CD8-positive, alpha-beta memory T cell (primary cell): ENCODE measurements around the gene FDX2. TPM values are rescaled to one million over a fixed set of nuclear protein-coding genes. Genes with fewer than 3 reads are reported as not detected.
"Not testable (repeated sequence)": the region's sequence is repeated elsewhere in the genome, so short reads cannot be mapped to it uniquely, and the experiment has no call there.

Experiments used
- CTCF ChIA-PET: fragments of 350-600 bp; sonication (Branson Sonifier 250); formaldehyde crosslinking; loops from one replicate; lab custom pipeline; 2021; ENCODE audit warnings: antibody characterized with exemption; lab: Charles Lee
- POLR2A ChIA-PET: fragments of 350-600 bp; sonication (Branson Sonifier 250); formaldehyde crosslinking; loops from one replicate; lab custom pipeline; 2021; ENCODE audit warnings: antibody characterized with exemption; lab: Charles Lee
- DNase-seq, 5 donors: peaks; one replicate each; pipeline versions ENCODE4 v3.0.0 to v3.0.0-alpha.2; 2020 to 2022; ENCODE audit warnings: mixed read lengths in 1 of 5
- H3K27ac ChIP-seq: one replicate; pipeline ENCODE4 v1.7.0; 2013; ENCODE audit warnings: low read depth, mild to moderate bottlenecking, low read length, moderate library complexity
- H3K27me3 ChIP-seq: 2 replicates; pipeline ENCODE4 v1.7.0; 2013; ENCODE audit warnings: low read length, mild to moderate bottlenecking; ENCODE audit not compliant: insufficient read depth, poor library complexity, severe bottlenecking
- H3K36me3 ChIP-seq: 2 replicates; pipeline ENCODE4 v1.7.0; 2013; ENCODE audit warnings: mild to moderate bottlenecking, low read length, moderate library complexity; ENCODE audit not compliant: insufficient read depth
- H3K4me1 ChIP-seq: 2 replicates; pipeline ENCODE4 v1.7.0; 2013; ENCODE audit warnings: mild to moderate bottlenecking, low read length, moderate library complexity; ENCODE audit not compliant: insufficient read depth
- H3K4me3 ChIP-seq: 2 replicates; pipeline ENCODE4 v1.7.0; 2013; ENCODE audit warnings: mild to moderate bottlenecking, low read length
- H3K9me3 ChIP-seq: 2 replicates; pipeline ENCODE4 v1.7.0; 2013; ENCODE audit warnings: mild to moderate bottlenecking, low read length
- H3K27ac Mint-ChIP-seq, 8 donors: one replicate each; pipeline ENCODE4 v1.8.0; 2020 to 2021; ENCODE audit warnings: mixed read lengths in 8 of 8, mild to moderate bottlenecking in 6 of 8, inconsistent platforms in 3 of 8, moderate library complexity in 3 of 8
- H3K27me3 Mint-ChIP-seq, 2 donors: one replicate each; pipeline ENCODE4 v1.8.0; 2020 to 2021; ENCODE audit warnings: mixed read lengths in 2 of 2, mild to moderate bottlenecking in 1 of 2, moderate library complexity in 1 of 2
- H3K36me3 Mint-ChIP-seq, 3 donors: one replicate each; pipeline ENCODE4 v1.8.0; 2020 to 2021; ENCODE audit warnings: mixed read lengths in 3 of 3, inconsistent platforms in 1 of 3, mild to moderate bottlenecking in 1 of 3
- H3K4me1 Mint-ChIP-seq, 3 donors: one replicate each; pipeline ENCODE4 v1.8.0; 2020 to 2021; ENCODE audit warnings: mixed read lengths in 3 of 3, inconsistent platforms in 1 of 3, mild to moderate bottlenecking in 1 of 3
- H3K4me3 Mint-ChIP-seq, 7 donors: one replicate each; pipeline ENCODE4 v1.8.0; 2020 to 2021; ENCODE audit warnings: mixed read lengths in 7 of 7, mild to moderate bottlenecking in 6 of 7, moderate library complexity in 4 of 7, inconsistent platforms in 2 of 7
- H3K9me3 Mint-ChIP-seq, 5 donors: one replicate each; pipeline ENCODE4 v1.8.0; 2020 to 2022; ENCODE audit warnings: mixed read lengths in 5 of 5, mild to moderate bottlenecking in 3 of 5, moderate library complexity in 2 of 5, inconsistent platforms in 1 of 5
- polyA plus RNA-seq: library from polyadenylated mRNA; unstranded; fragments of 300-500 nt; fragmentation: Illumina TruSeq; gene quantifications from one replicate; pipeline ENCODE4 v1.2.3, GENCODE V29; 2021
- total RNA-seq, 2 experiments: library from RNA; stranded (reverse); gene quantifications; one replicate each; pipeline ENCODE4 v1.2.3, GENCODE V29; 2021

The FDX2 gene
- total and polyA plus RNA-seq, 3 experiments from 2014 or later: 16.1 to 30.0 (median 29.6) TPM

GRCh38 chr19:10338940-10339339 is 23.1 kb upstream of the FDX2 start:
- Histone ChIP-seq H3K27ac (peak overlapping the region; percentile 53), H3K36me3 (peaks cover 6% of the 10 kb centered on the region), H3K4me1 (peaks cover 32% of the 10 kb centered on the region), H3K9me3 (no peaks in the 10 kb centered on the region), H3K27me3 (no peaks in the 10 kb centered on the region), H3K4me3 (peak overlapping the region; percentile 82)
- DNase-seq: no peak
- H3K4me1 Mint-ChIP-seq: peaks cover 24 to 40% (median 24%) of the 10 kb centered on the region in 3 donors
- no peaks in the 10 kb centered on the region for H3K27me3 Mint-ChIP-seq
- H3K27ac Mint-ChIP-seq: peak overlapping the region; percentile 71 to 99 (median 95)
- H3K36me3 Mint-ChIP-seq: peaks cover 0 to 26% (median 0%) of the 10 kb centered on the region in 3 donors
- H3K4me3 Mint-ChIP-seq: peak overlapping the region; percentile 90 to 98 (median 97)
- POLR2A ChIA-PET: no interaction called here
- CTCF ChIA-PET: interaction anchor here (1.4 to 1.9 kb wide), 2 partner anchors 52 to 80 kb away, joined by 4 to 5 read pairs; no protein-coding TSS in a partner anchor
- no peaks in the 10 kb centered on the region for H3K9me3 Mint-ChIP-seq

DNA sequence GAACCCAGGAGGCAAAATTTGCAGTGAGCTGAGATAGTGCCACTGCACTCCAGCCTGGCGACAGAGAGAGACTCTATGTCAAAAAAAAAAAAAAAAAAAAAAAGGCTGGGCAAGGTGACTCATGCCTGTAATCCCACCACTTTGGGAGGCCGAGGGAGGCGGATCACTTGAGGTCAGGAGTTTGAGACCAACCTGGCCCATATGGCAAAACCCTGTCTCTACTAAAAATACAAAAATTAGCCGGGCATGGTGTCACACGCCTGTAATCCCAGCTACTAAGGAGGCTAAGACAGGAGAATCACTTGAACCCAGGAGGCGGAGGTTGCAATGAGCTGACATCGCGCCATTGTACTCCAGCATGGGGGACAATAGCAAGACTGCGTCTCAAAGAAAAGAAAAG is 20.9 kb upstream of the FDX2 start:
- H3K27me3 Mint-ChIP-seq, DNase-seq, H3K27ac ChIP-seq, H3K36me3 ChIP-seq, H3K27me3 ChIP-seq, H3K4me3 ChIP-seq, H3K9me3 ChIP-seq, H3K9me3 Mint-ChIP-seq: not testable (repeated sequence)
- H3K4me1 Mint-ChIP-seq: peaks cover 37 to 62% (median 42%) of the 10 kb centered on the region in 3 donors
- peak overlapping the region in 1 of 8 donors; percentile 58 for H3K27ac Mint-ChIP-seq
- POLR2A ChIA-PET: interaction anchor here (0.5 to 0.8 kb wide), 2 partner anchors 65 to 382 kb away, joined by 3 to 4 read pairs; partner anchors contain the start of gene ICAM1
- peaks cover 0 to 39% (median 1%) of the 10 kb centered on the region in 3 donors for H3K36me3 Mint-ChIP-seq
- H3K4me3 Mint-ChIP-seq: peak overlapping the region in 4 of 7 donors; percentile 12 to 50 (median 36)
- CTCF ChIA-PET: interaction anchor here (0.8 kb wide), 1 partner anchor 78 kb away, joined by 3 read pairs; no protein-coding TSS in a partner anchor
- peaks cover 48% of the 10 kb centered on the region for H3K4me1 ChIP-seq

- ChIA-PET CTCF (interaction anchor here (0.7 kb wide), 1 partner anchor 65 kb away, joined by 3 read pairs; the partner anchor contains the start of gene ICAM1), POLR2A (no interaction called here)
- Histone ChIP-seq H3K36me3 (peaks cover 7% of the 10 kb centered on the region), H3K27me3 (no peaks in the 10 kb centered on the region), H3K27ac (no peak overlapping the region), H3K4me3 (no peak overlapping the region), H3K9me3 (no peaks in the 10 kb centered on the region), H3K4me1 (peaks cover 45% of the 10 kb centered on the region)
- Mint-ChIP-seq H3K36me3 (peaks cover 0 to 41% (median 1%) of the 10 kb centered on the region in 3 donors), H3K27ac (no peak overlapping the region), H3K27me3 (no peaks in the 10 kb centered on the region), H3K9me3 (no peaks in the 10 kb centered on the region), H3K4me1 (peaks cover 35 to 62% (median 46%) of the 10 kb centered on the region in 3 donors), H3K4me3 (peak overlapping the region in 2 of 7 donors; percentile 24 to 87)
- DNase-seq: no peak
These were observed 19.7 kb upstream of the FDX2 start for GRCh38 chr19:10335352-10335985.

DNA sequence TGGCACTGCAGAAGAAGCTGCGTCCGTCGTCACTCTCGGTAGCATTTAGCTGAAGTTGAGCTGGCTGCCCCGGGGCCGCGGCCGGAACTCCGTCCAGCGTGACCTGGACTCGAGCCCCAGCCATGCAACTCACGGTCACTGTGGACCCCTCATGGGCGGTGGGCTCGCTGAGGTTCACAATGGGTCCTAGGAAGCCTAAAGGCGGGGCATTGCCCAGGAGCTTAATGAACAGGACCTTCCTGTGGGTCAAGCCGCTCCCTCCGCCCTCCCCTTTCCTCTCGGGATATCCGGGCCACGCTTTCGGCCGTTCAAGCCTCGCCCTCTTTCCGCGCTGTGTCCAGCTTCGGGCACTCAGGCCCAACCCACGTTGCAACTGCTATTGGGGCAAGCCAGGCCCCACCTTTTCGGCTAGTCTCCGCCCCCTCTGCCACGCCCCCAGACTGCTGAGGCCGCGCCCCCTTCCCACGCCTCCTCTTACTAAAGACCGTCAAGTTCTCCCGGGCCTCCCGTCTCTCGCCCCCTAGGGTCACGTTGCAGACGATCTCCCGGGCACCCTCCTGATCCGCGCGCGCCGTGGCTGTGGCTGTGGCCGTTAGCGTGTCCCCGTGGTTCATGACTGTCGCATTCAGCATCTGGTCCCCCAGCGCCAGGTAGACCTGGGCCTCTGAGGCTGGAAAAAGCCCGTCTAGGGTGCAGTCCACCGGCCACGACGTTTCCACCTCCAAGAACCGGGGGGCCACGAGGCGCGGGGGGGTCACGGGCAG is 19.0 kb upstream of the FDX2 start:
- no peak overlapping the region for H3K4me3 ChIP-seq
- peak in 2 of 5 donors; percentile 18 to 23 for DNase-seq
- Mint-ChIP-seq H3K27me3 (no peaks in the 10 kb centered on the region), H3K9me3 (no peaks in the 10 kb centered on the region), H3K36me3 (peaks cover 0 to 48% (median 1%) of the 10 kb centered on the region in 3 donors), H3K4me3 (peak overlapping the region in 5 of 7 donors; percentile 15 to 96 (median 87)), H3K4me1 (peaks cover 33 to 63% (median 42%) of the 10 kb centered on the region in 3 donors), H3K27ac (peak overlapping the region in 3 of 8 donors; percentile 55 to 96 (median 65))
- H3K36me3 ChIP-seq: peaks cover 14% of the 10 kb centered on the region
- ChIA-PET POLR2A (no interaction called here), CTCF (interaction anchor here (0.7 to 1.9 kb wide), 3 partner anchors 54 to 68 kb away, joined by 3 to 7 read pairs (median 3); partner anchors contain the start of gene ICAM1)
- no peaks in the 10 kb centered on the region for H3K27me3 ChIP-seq
- no peaks in the 10 kb centered on the region for H3K9me3 ChIP-seq
- peak overlapping the region; percentile 84 for H3K27ac ChIP-seq
- peaks cover 38% of the 10 kb centered on the region for H3K4me1 ChIP-seq

GRCh38 chr19:10333758-10334587 is 18.2 kb upstream of the FDX2 start:
- peak overlapping the region; percentile 93 for H3K4me3 ChIP-seq
- no peaks in the 10 kb centered on the region for H3K27me3 ChIP-seq
- Mint-ChIP-seq H3K36me3 (peaks cover 0 to 50% (median 3%) of the 10 kb centered on the region in 3 donors), H3K9me3 (no peaks in the 10 kb centered on the region), H3K27me3 (no peaks in the 10 kb centered on the region), H3K27ac (peak overlapping the region; percentile 90 to 98 (median 95)), H3K4me1 (peaks cover 27 to 55% (median 34%) of the 10 kb centered on the region in 3 donors), H3K4me3 (peak overlapping the region; percentile 90 to 99 (median 96))
- H3K27ac ChIP-seq: peak overlapping the region; percentile 84
- DNase-seq: no peak
- ChIA-PET CTCF (interaction anchor here (0.5 to 2.7 kb wide), 10 partner anchors 16 to 82 kb away, joined by 3 to 7 read pairs (median 4); partner anchors contain the start of gene ICAM1), POLR2A (interaction anchor here (0.5 to 2.0 kb wide), 6 partner anchors 44 to 235 kb away, joined by 3 to 12 read pairs (median 6); partner anchors contain the start of genes ICAM1, ICAM5 and TYK2)
- H3K9me3 ChIP-seq: no peaks in the 10 kb centered on the region
- peaks cover 21% of the 10 kb centered on the region for H3K36me3 ChIP-seq
- peaks cover 34% of the 10 kb centered on the region for H3K4me1 ChIP-seq

GRCh38 chr19:10332965-10333757 is 17.3 kb upstream of the FDX2 start, which contains the start of gene RAVER1:
RAVER1 (minus strand) TSS chr19:10333529; CDS start chr19:10333507, 22 bp downstream.
- peaks cover 19 to 47% (median 26%) of the 10 kb centered on the region in 3 donors for H3K4me1 Mint-ChIP-seq
- Histone ChIP-seq H3K4me1 (peaks cover 26% of the 10 kb centered on the region), H3K27me3 (no peaks in the 10 kb centered on the region), H3K9me3 (no peaks in the 10 kb centered on the region), H3K4me3 (peak within 1 kb of the TSS; percentile 93), H3K27ac (peak within 1 kb of the TSS; percentile 84), H3K36me3 (peaks cover 28% of the 10 kb centered on the region)
- H3K4me3 Mint-ChIP-seq: peak within 1 kb of the TSS; percentile 90 to 99 (median 96)
- H3K9me3 Mint-ChIP-seq: no peaks in the 10 kb centered on the region
- no peaks in the 10 kb centered on the region for H3K27me3 Mint-ChIP-seq
- peak within 1 kb of the TSS; percentile 90 to 98 (median 95) for H3K27ac Mint-ChIP-seq
- peaks cover 0 to 51% (median 3%) of the 10 kb centered on the region in 3 donors for H3K36me3 Mint-ChIP-seq
- POLR2A ChIA-PET: interaction anchor here (0.5 to 2.0 kb wide), 7 partner anchors 14 to 235 kb away, joined by 3 to 12 read pairs (median 5); partner anchors contain the start of genes ICAM1, ICAM5 and TYK2
- peak; percentile 96 to 99 (median 98) for DNase-seq
- CTCF ChIA-PET: interaction anchor here (0.5 to 2.7 kb wide), 11 partner anchors 16 to 145 kb away, joined by 3 to 7 read pairs (median 3); partner anchors contain the start of gene ICAM1
